Activated CD4-positive, alpha-beta T cell treated with anti-CD3 and anti-CD28 coated beads, Interleukin-2, amount 50 U/mL, for 4 hours (primary cell): Measurements from ENCODE around the gene CHMP4A.
"Not testable (repeated sequence)": the region's sequence is repeated elsewhere in the genome, so short reads cannot be mapped to it uniquely, and the experiment has no call there.

Experiments
- DNase-seq, 2 experiments: peaks; one replicate each; pipeline ENCODE4 v3.0.0-alpha.2; 2020

Gene CHMP4A

GRCh38 chr14:24246765-24247212, 33.5 kb upstream of the CHMP4A start:
- no peak for DNase-seq

GRCh38 chr14:24245350-24245749, 32.1 kb upstream of the CHMP4A start:
- not testable (repeated sequence) for DNase-seq

- no peak for DNase-seq
Observed at GRCh38 chr14:24243336-24243836, 30.1 kb upstream of the CHMP4A start.

- peak; percentile 90 to 92 for DNase-seq
Observed at GRCh38 chr14:24241829-24242443, 28.6 kb upstream of the CHMP4A start.

- no peak for DNase-seq
Observed at GRCh38 chr14:24240110-24240918, 27.0 kb upstream of the CHMP4A start.

GRCh38 chr14:24238527-24239037, 25.3 kb upstream of the CHMP4A start:
- DNase-seq = no peak

- DNase-seq = peak; percentile 41 to 54
Observed at GRCh38 chr14:24238123-24238522, 24.8 kb upstream of the CHMP4A start.

GRCh38 chr14:24237463-24237955, 24.2 kb upstream of the CHMP4A start:
- DNase-seq = no peak

- no peak for DNase-seq
Observed at GRCh38 chr14:24236689-24237462, 23.6 kb upstream of the CHMP4A start.

- no peak for DNase-seq
Observed at GRCh38 chr14:24235804-24236688, 22.8 kb upstream of the CHMP4A start.

GRCh38 chr14:24234095-24235005, 21.1 kb upstream of the CHMP4A start:
- DNase-seq = no peak

GRCh38 chr14:24233538-24233866, 20.2 kb upstream of the CHMP4A start:
- no peak for DNase-seq

GRCh38 chr14:24232645-24233537, 19.6 kb upstream of the CHMP4A start, which contains the start of gene GMPR2:
Gene GMPR2 (plus strand): TSS chr14:24232929. CDS start chr14:24233254, 325 bp downstream.
- DNase-seq = no peak

- DNase-seq = peak; percentile 84 to 86
Observed at GRCh38 chr14:24232121-24232644, 18.9 kb upstream of the CHMP4A start, which contains the start of gene NEDD8. Gene NEDD8 (minus strand): TSS chr14:24232367. CDS start chr14:24232267, 100 bp downstream.

- no peak for DNase-seq
Observed at GRCh38 chr14:24231263-24232120, 18.2 kb upstream of the CHMP4A start.

- DNase-seq = no peak
Observed at GRCh38 chr14:24228902-24229301, 15.6 kb upstream of the CHMP4A start.

- no peak for DNase-seq
Observed at GRCh38 chr14:24226473-24226872, 13.2 kb upstream of the CHMP4A start.

- DNase-seq = no peak
Observed at GRCh38 chr14:24224618-24225071, 11.4 kb upstream of the CHMP4A start.
